Kasumi-1 (cell line): ENCODE results near the gene OTOG.

Source experiments
- DNase-seq, 2 experiments: peaks; one replicate each; lab custom pipeline; 2025; lab: John Stamatoyannopoulos, UW

OTOG gene

DNA sequence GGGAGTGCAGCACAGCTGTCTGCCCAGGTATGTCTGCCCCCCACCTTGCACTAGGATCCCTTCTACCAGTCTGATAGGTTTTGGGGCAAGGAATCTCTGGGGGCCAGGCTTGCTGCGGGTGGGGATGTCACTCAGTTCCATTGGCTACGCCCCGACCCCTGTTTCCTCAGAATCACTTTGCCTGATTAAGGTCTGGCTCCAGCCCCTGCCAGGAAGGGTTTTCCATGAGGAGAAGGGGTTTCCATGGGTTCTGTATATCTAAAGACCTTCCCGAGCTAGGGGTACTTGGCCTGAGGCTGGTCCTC lies 14.0 kb downstream of the OTOG start:
- DNase-seq: no peak

GRCh38 chr11:17561526-17561925 lies 14.5 kb downstream of the OTOG start:
- DNase-seq: no peak

DNA sequence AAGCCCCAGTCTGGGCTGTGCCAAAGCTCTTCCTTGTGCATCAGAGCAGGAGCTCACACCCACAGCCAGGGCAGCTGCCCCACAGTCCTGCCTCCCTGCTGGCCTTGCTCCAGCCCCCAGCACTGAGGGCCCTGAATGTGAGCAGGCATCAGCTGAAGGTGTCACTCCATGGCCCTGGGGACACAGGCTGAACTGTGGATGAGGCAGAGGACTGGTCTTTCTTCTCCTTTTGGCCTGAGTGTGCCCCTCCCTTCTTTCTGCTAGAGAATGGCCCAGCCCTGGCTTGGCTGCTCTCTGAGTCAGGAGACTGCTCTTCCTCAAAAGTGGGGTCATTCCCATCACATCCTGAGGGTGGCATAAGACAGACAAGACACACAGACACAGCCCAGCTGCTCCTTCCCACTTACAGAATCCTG lies 16.2 kb downstream of the OTOG start:
- peak; percentile 25 to 26 for DNase-seq

DNA sequence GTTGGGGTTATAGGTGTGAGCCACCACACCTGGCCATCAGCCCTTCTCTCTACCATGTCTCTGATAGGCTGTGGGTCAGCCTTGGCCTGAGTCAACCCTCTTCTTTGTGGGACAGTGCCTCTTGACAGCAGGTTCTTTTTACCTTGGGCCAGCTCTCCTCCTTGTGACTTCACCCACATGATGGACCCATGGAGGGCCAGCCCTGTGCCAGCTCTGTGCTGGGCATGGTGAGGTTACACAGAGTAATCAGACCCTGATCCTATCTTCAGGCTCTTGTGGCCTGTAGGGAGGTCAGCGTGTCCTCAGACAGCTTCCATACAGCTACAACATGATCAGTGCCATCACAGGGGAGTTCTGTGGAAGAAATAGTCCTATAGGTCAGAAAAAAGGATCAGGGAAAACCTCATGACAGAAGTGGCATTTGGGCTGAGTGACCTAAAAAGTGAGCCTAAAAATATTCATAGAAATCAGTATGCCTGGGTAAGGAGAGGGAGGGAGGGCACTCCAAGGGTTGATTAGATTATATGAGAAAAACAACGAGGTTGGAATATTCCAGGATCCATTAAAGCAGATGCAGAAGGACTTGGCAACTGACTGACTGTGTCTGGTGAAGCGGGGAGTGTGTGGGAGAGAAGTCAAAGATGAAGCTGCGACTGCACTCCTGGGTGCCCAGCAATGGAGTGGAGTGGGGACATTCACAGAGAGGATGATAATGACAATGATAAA lies 17.1 kb downstream of the OTOG start:
- no peak for DNase-seq

DNA sequence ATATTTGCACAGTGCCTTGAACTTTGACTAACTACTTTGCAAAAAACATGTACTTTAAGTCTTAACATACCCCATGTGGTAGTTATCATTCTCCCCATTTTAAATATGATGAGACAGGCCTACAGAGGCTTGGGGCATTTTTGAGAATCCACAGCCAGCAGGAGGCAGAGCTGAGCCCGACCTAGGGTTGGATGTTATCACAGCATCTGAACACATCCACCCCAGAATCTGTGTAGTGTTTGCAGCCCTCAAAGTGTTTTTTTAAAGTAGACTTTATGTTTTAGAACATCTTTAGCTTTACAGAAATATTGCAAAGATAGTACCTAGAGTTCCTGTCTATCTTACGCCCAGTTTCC lies 17.6 kb downstream of the OTOG start:
- DNase-seq: no peak

GRCh38 chr11:17568944-17569343 lies 21.9 kb downstream of the OTOG start:
- DNase-seq: no peak

GRCh38 chr11:17570034-17570433 lies 23.0 kb downstream of the OTOG start:
- DNase-seq: no peak

DNA sequence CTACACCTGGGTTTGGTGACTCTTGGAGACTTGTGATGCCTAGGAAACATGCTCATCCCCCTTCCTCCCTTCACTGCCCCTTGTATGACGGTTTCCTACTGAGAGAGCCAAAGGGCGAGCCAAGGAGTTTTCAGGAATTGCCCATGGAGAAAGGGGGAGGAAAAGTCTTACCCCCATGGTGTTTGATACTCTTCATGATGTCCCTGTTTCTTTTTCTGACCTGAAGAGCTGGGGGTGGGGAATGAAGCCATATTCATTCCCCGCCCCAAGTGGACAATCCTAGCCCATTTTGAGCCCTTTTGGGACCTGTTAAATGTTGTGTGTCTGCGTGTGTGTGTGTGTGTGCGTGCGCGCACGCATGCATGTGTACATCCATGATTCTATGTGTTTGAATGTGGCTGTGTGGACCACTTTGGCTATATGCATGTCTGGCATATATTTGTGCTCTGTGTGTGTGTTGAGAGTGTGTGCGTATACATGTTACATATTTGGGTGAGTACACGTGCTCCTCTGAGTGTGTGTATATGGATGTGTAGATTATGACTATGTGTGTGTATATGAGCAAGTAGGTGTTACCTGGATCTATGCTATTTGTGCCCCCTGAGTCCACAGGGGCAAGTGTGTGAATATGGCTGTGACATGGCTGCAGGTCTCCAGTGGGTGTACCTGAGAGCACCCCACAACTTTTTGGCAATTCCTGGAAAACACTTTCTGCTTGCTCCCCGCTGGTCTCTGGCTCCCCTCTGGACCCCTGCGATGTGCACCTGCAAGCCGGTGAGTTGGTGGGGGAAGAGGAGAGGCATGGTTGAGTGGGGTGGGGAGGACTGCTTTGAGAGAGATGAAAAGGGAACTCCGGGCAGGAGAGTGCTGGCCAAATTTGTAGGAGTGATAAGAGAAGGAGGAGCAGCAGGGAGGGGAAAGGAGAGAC lies 24.6 kb downstream of the OTOG start:
- no peak for DNase-seq

DNA sequence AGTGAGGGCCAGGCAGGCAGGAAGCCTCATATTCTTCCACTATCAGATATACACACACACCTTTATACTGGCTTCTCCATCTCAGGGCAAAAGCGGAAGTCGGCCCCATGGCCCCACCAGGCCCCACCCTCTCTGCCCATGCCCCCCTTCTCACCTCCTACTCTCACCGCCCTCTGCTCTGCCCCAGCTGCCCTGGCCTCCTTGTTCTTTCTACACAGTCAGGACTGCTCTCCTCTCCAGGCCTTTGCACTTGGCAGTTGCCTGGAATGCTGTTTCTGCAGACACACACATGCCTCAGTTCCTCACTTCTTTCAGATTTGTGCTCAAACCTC lies 25.3 kb downstream of the OTOG start:
- no peak for DNase-seq

GRCh38 chr11:17572791-17573460 lies 25.9 kb downstream of the OTOG start:
- DNase-seq: no peak

- no peak for DNase-seq
These were observed 26.5 kb downstream of the OTOG start for GRCh38 chr11:17573526-17573925.

GRCh38 chr11:17574141-17575091 lies 27.4 kb downstream of the OTOG start:
- no peak for DNase-seq

DNA sequence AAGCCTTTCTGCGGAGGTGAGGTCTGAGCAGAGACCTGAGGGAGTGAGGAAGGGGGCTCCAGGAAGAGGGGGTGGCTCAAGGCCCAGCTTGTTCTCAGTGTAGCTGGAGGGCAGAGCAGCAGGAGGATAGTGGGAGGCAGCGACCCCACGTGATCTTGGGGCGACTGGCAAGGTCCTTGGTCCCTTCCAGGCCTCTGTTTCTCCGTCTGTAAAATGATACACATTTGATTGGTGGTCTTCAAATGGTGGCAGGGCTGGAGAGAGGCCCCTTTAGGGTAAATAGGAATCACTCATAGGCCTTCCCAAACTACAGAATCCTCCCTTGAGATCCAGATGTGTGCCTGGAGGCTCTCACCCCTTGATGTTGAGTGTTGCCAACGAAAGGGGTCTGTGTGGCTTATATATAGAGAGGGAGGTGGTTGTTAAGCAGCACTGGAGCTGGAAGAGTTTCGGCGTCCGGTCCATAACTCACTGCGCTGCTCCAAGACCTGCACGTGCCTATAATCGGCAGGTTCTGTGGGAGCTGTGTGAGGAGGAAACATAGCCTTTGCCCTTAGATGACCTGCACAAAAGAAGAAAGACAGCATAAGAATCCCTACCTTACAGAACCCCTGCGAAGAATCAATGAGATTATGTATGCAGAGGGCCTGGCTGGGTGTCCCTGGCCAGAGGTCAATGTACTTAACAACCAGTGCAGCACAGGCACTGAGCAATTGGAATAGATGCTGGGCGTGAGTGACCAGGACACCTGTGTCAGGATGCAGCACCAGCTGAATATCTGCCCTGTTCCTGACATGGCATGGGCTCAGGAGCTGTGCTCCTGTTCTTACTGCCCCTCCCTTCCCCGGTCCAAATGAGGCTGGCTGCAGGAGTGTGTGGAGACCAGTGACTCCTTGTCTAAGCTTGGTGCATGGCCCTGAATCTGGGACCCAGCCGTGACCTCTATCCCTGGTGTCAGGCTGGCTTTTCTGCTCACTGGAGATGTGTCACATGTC lies 28.7 kb downstream of the OTOG start:
- no peak for DNase-seq

DNA sequence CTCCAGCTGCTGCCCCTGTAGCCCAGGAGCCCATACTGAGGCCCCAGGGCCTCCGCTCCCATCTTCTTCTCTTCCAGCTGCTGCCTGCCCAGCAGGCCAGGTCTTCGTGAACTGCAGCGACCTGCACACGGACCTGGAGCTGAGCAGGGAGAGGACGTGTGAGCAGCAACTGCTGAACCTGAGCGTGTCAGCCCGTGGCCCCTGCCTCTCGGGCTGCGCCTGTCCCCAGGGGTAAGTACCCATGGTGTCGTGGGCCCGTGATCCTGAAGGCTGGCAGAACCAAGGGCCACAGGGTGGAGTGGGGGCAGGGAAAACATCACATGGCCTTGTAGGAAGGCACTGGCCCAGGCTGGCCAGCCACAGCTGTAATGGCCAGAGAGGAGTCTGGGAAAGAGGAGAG lies 31.2 kb downstream of the OTOG start:
- DNase-seq: no peak

DNA sequence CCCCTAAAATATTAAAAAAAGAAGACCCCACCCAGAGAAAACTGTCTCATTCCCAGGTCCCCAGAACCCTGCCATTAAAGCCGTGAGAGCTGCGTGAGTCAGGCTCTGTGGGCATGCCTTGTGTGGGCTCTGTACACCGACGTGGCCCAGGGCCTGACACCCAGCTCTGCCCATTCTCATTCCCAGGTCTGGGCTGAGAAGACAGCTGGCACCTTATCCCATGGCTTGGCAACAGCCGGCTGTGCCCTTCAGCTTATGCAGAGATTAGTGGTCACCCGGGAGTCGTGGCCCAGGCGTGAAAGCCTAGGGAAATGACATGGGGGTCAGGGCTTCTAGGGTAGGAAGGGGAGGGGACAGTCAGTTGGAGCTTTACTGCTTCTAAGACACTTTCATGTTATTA lies 31.9 kb downstream of the OTOG start:
- DNase-seq: no peak

GRCh38 chr11:17579451-17579850 lies 32.4 kb downstream of the OTOG start:
- no peak for DNase-seq

DNA sequence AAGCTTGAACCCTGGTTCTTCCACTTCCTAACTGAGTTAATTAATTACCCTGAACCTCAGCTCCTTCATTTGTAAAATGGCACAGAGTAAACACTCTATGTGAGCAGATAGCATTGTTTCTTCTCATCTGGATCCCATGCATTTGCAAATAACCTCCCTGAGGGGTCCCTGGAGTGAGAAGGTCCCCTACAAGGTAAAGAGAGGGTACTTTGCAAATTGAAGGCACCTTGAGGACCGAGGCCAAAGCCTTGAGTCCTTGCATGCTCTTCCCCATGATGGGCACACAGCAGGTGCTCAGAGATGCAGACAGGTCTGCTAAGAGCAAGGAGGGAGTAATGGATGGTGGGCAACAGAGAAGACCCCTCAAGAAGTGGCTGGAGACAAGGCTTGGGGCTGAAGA lies 33.2 kb downstream of the OTOG start:
- no peak for DNase-seq

DNA sequence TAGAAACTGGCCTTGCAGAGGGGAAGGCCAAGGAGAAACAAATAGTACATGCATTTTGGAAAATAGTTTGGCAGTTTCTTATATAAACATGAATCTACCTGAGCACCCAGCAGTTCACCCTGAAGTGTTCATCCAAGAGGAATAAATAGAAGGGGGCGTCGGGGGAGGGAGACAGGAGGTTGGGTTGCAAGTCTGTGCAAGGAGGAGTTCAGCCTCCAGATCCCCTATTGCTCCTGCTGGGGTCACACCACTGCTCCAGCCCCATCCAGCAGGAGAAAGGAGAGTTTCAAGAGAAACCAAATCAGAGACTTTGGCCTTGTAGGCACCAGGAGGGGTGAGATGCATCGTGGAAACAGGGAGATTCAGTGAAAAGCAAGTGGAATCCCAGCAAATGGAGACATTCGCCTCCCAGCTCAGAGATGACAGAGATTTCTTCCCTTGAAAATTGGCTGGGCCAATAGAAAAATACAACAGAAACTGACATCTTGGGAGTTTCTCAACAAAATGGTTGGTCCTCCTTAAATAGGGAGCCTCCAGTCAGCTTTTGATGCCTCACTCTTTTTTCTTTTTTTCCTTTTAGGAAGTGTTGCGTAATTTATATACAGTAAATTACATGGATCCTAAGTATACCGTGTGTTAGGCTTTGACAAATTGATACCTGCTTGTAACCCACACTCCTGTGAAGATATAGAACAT lies 34.1 kb downstream of the OTOG start:
- DNase-seq: no peak

GRCh38 chr11:17581732-17582053 lies 34.6 kb downstream of the OTOG start:
- DNase-seq: no peak
